HFF-Myc (cell line): ENCODE data around the gene CARM1.
"Not testable (repeated sequence)": the region's sequence is repeated elsewhere in the genome, so short reads cannot be mapped to it uniquely, and the experiment has no call there.

Source experiments
- DNase-seq: peaks from one replicate; pipeline ENCODE4 v3.0.0-alpha.2; 2011; ENCODE audit warnings: low read depth; ENCODE audit errors: extremely low read depth
- H3K4me3 ChIP-seq: replicated peaks from 2 replicates; pipeline ENCODE4 v1.5.1; 2011; ENCODE audit warnings: low read depth, mild to moderate bottlenecking, control low read depth, low read length
- CTCF ChIP-seq: IDR thresholded peaks from 2 replicates; pipeline ENCODE4 v1.5.1; 2012; ENCODE audit warnings: mild to moderate bottlenecking, low read depth, low read length, control low read depth; ENCODE audit errors: missing control alignments

CARM1 gene

GRCh38 chr19:10868872-10869547 lies 2.3 kb upstream of the CARM1 start:
- no peak for TF ChIP-seq CTCF
- no peak for DNase-seq
- no peak overlapping the region for H3K4me3 ChIP-seq

GRCh38 chr19:10869872-10870311 lies 1.5 kb upstream of the CARM1 start:
- DNase-seq, H3K4me3 ChIP-seq: not testable (repeated sequence)

GRCh38 chr19:10870501-10870954 lies 825 bp upstream of the CARM1 start:
- peak overlapping the region; percentile 34 for H3K4me3 ChIP-seq
- TF ChIP-seq CTCF, result no peak
- DNase-seq, result no peak

- H3K4me3 ChIP-seq, result peak overlapping the region; percentile 71
- no peak for DNase-seq
- no peak for TF ChIP-seq CTCF
These were observed 575 bp downstream of the CARM1 start for GRCh38 chr19:10871711-10872545.

- TF ChIP-seq CTCF, result no peak
- no peak for DNase-seq
- peak overlapping the region; percentile 71 for H3K4me3 ChIP-seq
These were observed 1.3 kb downstream of the CARM1 start for GRCh38 chr19:10872546-10873107.

GRCh38 chr19:10874024-10874423 lies 2.7 kb downstream of the CARM1 start:
- peak overlapping the region; percentile 71; the same call in 1 of the 2 replicates for H3K4me3 ChIP-seq
- DNase-seq, result no peak
- no peak for TF ChIP-seq CTCF
